Stimulated activated effector memory CD8-positive, alpha-beta T cell treated with anti-CD3 and anti-CD28 coated beads, Interleukin-12 subunit alpha, Interleukin-12 subunit beta, amount 100 ng/mL, for 72 hours (primary cell): Measurements from ENCODE around the gene BPIFB4.

Experiments used
- ATAC-seq: fragments of 150-1000 bp; cut with Tn5 transposase; 2 replicates; pipeline ENCODE4 v1.10.0; 2021
- DNase-seq, 2 donors: peaks; one replicate each; pipeline ENCODE4 v3.0.0; 2021 to 2022; ENCODE audit warnings: low spot score in 2 of 2
- H3K27ac Mint-ChIP-seq: one replicate; pipeline ENCODE4 v1.8.0; 2022; ENCODE audit warnings: mild to moderate bottlenecking, mixed read lengths
- H3K36me3 Mint-ChIP-seq: one replicate; pipeline ENCODE4 v1.8.0; 2022; ENCODE audit warnings: mild to moderate bottlenecking, mixed read lengths
- H3K4me1 Mint-ChIP-seq: one replicate; pipeline ENCODE4 v1.8.0; 2022; ENCODE audit warnings: mixed read lengths
- H3K4me3 Mint-ChIP-seq: one replicate; pipeline ENCODE4 v1.8.0; 2022; ENCODE audit warnings: mild to moderate bottlenecking, mixed read lengths
- H3K9me3 Mint-ChIP-seq: one replicate; pipeline ENCODE4 v1.8.0; 2022; ENCODE audit warnings: mixed read lengths

The BPIFB4 gene

DNA sequence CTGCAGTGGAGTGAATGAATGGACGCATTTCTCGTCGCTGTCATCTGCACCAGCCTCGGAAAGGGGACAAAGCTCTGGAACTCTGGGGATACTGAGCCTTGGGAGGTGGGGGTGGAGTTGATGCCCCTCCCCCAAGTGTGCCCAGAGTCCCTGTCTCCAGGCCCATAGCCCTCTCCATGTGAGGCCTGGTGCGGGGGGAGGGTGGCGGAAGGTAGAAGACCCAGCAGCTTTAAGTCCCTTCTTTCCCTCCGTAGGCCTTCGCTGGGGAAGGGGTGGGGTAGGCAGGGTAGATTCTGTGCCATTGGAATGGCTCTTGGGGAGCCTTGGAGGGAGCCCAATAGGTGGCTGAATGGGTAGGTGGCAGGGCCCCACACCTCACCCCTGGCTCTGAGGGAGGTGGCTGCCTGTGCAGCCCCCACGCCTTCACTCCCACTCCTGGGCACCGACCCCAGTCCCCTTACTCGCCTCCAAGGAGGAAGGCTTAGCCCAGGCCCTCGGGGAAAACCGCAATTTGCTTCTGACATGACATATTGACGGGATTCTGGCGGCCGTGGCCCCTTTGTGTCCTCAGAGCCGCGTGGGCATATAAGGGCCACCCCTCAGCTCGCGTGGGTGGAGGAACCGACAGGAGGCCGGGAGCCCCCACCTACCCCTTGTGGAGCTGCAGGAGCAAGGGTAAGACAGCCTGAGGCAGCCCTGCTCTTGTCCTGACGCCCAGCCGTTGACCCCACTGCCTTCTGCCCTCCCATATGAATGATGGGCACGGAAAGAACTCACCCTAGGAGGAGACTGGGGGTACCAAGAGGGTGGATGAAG, 25.9 kb upstream of the BPIFB4 start, which contains the start of gene BPIFB3:
Gene BPIFB3 (plus strand): TSS at position 613 of the 816 bp plus-strand sequence. CDS start 1,533 bp downstream, outside the sequence.
- no peak within 1 kb of the TSS for H3K27ac Mint-ChIP-seq
- no peaks in the 10 kb centered on the region for H3K36me3 Mint-ChIP-seq
- H3K9me3 Mint-ChIP-seq = no peaks in the 10 kb centered on the region
- DNase-seq = no peak
- H3K4me3 Mint-ChIP-seq = no peak within 1 kb of the TSS
- no peaks in the 10 kb centered on the region for H3K4me1 Mint-ChIP-seq
- no peak for ATAC-seq

GRCh38 chr20:33054381-33054780, 25.1 kb upstream of the BPIFB4 start:
- Mint-ChIP-seq H3K4me3 (no peak overlapping the region), H3K27ac (no peak overlapping the region), H3K36me3 (no peaks in the 10 kb centered on the region), H3K9me3 (no peaks in the 10 kb centered on the region), H3K4me1 (no peaks in the 10 kb centered on the region)
- DNase-seq (no peak), ATAC-seq (no peak)

- DNase-seq = no peak
- ATAC-seq = no peak
- Mint-ChIP-seq H3K4me1 (no peaks in the 10 kb centered on the region), H3K27ac (no peak overlapping the region), H3K36me3 (no peaks in the 10 kb centered on the region), H3K4me3 (no peak overlapping the region), H3K9me3 (no peaks in the 10 kb centered on the region)
Measured at GRCh38 chr20:33054791-33055190, 24.7 kb upstream of the BPIFB4 start.

GRCh38 chr20:33059136-33059535, 20.3 kb upstream of the BPIFB4 start:
- Mint-ChIP-seq H3K36me3 (no peaks in the 10 kb centered on the region), H3K27ac (no peak overlapping the region), H3K9me3 (no peaks in the 10 kb centered on the region), H3K4me3 (no peak overlapping the region), H3K4me1 (no peaks in the 10 kb centered on the region)
- DNase-seq (no peak), ATAC-seq (no peak)

- ATAC-seq (no peak), DNase-seq (no peak)
- Mint-ChIP-seq H3K4me1 (no peaks in the 10 kb centered on the region), H3K9me3 (no peaks in the 10 kb centered on the region), H3K27ac (no peak overlapping the region), H3K4me3 (no peak overlapping the region), H3K36me3 (no peaks in the 10 kb centered on the region)
Measured at GRCh38 chr20:33059741-33060390, 19.6 kb upstream of the BPIFB4 start.

DNA sequence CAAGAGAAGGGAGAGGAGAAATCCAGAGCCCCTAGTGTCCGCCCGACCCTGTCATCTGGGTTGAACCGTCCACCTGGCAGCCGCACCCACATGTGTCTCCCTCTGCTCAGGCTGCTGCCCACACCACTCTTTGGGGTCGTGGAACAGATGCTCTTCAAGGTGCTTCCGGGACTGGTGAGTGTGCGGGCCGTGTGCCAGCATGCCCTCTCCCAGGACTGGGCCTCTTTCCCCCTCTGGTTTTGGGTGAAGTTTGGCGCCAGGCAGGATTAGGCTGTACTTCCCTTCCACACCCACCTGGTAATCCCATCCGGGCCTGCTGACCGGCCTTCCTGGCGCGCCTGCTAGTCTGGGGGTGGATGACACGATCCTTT, 17.8 kb upstream of the BPIFB4 start:
- Mint-ChIP-seq H3K36me3 (no peaks in the 10 kb centered on the region), H3K4me3 (no peak overlapping the region), H3K27ac (no peak overlapping the region), H3K9me3 (no peaks in the 10 kb centered on the region), H3K4me1 (no peaks in the 10 kb centered on the region)
- DNase-seq = no peak
- no peak for ATAC-seq

DNA sequence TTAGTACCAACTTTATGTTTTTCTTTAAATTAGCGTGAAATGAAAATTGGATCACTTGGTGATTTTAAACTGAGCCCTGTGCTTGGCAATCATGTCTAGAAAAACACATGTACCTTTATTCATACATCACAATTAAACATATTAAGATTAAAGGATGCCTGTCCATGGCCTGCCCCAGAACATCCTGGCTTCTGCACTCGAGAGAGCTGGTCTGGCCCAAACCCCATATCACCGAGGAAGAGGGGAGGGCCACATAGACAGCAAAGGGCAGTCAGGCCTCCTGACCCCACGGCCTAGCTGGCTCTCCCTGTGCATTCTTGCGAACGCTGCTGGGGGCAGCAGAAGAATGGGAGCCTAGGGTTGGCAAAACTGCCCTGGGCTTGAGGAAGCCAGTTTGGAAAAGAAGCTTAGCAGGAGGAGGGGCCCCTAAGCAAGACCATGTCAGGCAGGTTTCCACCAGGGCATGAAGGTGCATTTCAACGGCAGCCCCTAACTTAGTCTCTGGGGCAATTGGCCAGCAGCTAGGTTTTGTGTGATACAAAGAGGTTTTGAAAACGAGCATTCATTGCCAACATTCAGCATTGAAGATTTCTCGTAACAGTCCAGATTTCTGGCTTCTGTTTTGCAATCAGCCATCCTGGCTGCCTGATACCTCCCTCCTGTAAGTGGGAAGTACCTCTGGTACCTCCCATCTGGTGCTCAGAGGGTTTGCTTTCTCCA, 17.2 kb upstream of the BPIFB4 start:
- no peaks in the 10 kb centered on the region for H3K36me3 Mint-ChIP-seq
- no peaks in the 10 kb centered on the region for H3K4me1 Mint-ChIP-seq
- H3K27ac Mint-ChIP-seq = peak overlapping the region; percentile 70
- H3K9me3 Mint-ChIP-seq = no peaks in the 10 kb centered on the region
- no peak overlapping the region for H3K4me3 Mint-ChIP-seq
- DNase-seq (no peak), ATAC-seq (no peak)

- H3K36me3 Mint-ChIP-seq = no peaks in the 10 kb centered on the region
- H3K27ac Mint-ChIP-seq = peak overlapping the region; percentile 70
- ATAC-seq = no peak
Measured at GRCh38 chr20:33062825-33063149, 16.7 kb upstream of the BPIFB4 start.

GRCh38 chr20:33063271-33063670, 16.2 kb upstream of the BPIFB4 start:
- Mint-ChIP-seq H3K4me1 (peaks cover 5% of the 10 kb centered on the region), H3K36me3 (no peaks in the 10 kb centered on the region), H3K27ac (peak overlapping the region; percentile 70), H3K9me3 (no peaks in the 10 kb centered on the region), H3K4me3 (no peak overlapping the region)
- ATAC-seq (no peak), DNase-seq (no peak)

More at GRCh38 chr20:33062825-33063149, 16.7 kb upstream of the BPIFB4 start:
- no peak overlapping the region for H3K4me3 Mint-ChIP-seq
- no peak for DNase-seq
- H3K9me3 Mint-ChIP-seq = no peaks in the 10 kb centered on the region
- peaks cover under 1% of the 10 kb centered on the region for H3K4me1 Mint-ChIP-seq

GRCh38 chr20:33064572-33065287, 14.7 kb upstream of the BPIFB4 start:
- Mint-ChIP-seq H3K9me3 (no peaks in the 10 kb centered on the region), H3K27ac (no peak overlapping the region), H3K4me1 (peaks cover 6% of the 10 kb centered on the region), H3K4me3 (no peak overlapping the region), H3K36me3 (no peaks in the 10 kb centered on the region)
- no peak for ATAC-seq
- DNase-seq = no peak

GRCh38 chr20:33065785-33066184, 13.7 kb upstream of the BPIFB4 start:
- DNase-seq = no peak
- Mint-ChIP-seq H3K27ac (no peak overlapping the region), H3K4me1 (peaks cover 6% of the 10 kb centered on the region), H3K36me3 (no peaks in the 10 kb centered on the region), H3K9me3 (no peaks in the 10 kb centered on the region), H3K4me3 (no peak overlapping the region)
- no peak for ATAC-seq

- peak overlapping the region; percentile 21 for H3K27ac Mint-ChIP-seq
- no peaks in the 10 kb centered on the region for H3K9me3 Mint-ChIP-seq
- H3K36me3 Mint-ChIP-seq = no peaks in the 10 kb centered on the region
- DNase-seq (no peak), ATAC-seq (no peak)
- H3K4me3 Mint-ChIP-seq = no peak overlapping the region
- H3K4me1 Mint-ChIP-seq = peaks cover 6% of the 10 kb centered on the region
Measured at GRCh38 chr20:33067806-33068205, 11.6 kb upstream of the BPIFB4 start.

DNA sequence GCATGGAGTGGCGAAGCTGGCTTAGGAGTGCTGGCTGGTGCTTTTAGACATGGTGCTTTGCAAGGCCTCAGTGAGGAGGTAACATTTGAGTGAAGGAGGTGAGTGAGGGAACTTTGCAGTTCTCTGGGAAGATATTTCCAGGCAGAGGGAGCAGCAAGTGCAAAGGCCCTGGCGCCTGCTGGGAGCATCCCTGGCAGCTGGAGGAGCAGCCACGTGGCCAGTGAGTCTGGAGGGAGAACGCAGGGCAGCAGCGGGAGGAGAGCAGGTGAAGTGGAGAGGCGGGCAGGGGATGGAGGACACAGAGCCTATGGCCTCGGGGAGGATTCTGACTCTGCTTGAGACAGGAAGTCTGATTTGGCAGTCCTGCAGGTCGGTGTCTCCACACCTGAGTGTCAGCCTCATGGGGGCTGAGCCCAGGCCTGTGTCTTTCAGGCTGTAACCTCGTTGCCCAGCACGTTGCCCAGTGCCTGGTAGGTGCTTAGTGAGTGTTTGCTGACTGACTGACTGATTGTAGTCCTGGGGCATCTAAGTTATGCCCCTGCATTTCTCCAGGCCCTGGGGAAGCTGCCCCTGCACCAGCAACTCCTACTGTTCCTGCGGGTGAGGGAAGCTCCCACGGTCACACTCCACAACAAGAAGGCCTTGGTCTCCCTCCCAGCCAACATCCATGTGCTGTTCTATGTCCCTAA, 11.0 kb upstream of the BPIFB4 start:
- H3K27ac Mint-ChIP-seq = peak overlapping the region; percentile 21

DNA sequence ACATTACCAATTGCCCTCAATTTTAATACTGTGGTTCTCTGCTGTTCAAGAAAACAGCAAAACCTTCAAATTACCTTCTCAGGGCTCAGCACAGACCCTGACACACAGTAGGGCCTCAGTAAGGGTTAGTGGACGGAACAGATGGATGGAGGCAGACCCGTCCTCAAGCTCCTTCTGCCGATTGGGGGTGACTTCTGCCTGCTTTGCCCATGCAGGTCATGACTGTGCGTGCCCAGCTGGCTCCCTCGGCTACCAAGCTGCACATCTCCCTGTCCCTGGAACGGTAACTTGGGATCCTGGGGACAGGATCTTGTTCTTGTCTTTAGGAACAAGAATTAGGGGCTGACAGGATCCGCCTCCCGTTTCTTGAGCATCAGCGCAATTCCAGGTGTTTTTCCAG, 9.8 kb upstream of the BPIFB4 start:
- DNase-seq (no peak), ATAC-seq (no peak)
- Mint-ChIP-seq H3K4me3 (no peak overlapping the region), H3K4me1 (peaks cover 6% of the 10 kb centered on the region), H3K36me3 (no peaks in the 10 kb centered on the region), H3K9me3 (no peaks in the 10 kb centered on the region), H3K27ac (no peak overlapping the region)

More for the DNA sequence above, 11.0 kb upstream of the BPIFB4 start:
- no peaks in the 10 kb centered on the region for H3K36me3 Mint-ChIP-seq
- peaks cover 6% of the 10 kb centered on the region for H3K4me1 Mint-ChIP-seq
- no peak for ATAC-seq
- DNase-seq = no peak
- no peak overlapping the region for H3K4me3 Mint-ChIP-seq
- no peaks in the 10 kb centered on the region for H3K9me3 Mint-ChIP-seq
